Measurements from ENCODE around the gene PATJ.

Gene PATJ

GRCh38 chr1:62043154-62043553 is 300.9 kb downstream of the PATJ start:
- H3K27ac ChIP-seq (ENCODE audit: low read depth, low read length): no peak overlapping the region
- no peak overlapping the region for H3K4me3 ChIP-seq (ENCODE audit: low read depth in 1 of 2, low read length in 2 of 2)
- no peaks in the 10 kb centered on the region for H3K4me1 ChIP-seq (ENCODE audit: insufficient read depth, low read length)
- H3K9me3 ChIP-seq (ENCODE audit: low read length): no peaks in the 10 kb centered on the region
- H3K36me3 ChIP-seq (ENCODE audit: insufficient read depth, low read length): no peaks in the 10 kb centered on the region
- no peak overlapping the region for H3K9ac ChIP-seq (ENCODE audit: low read length)
- H3K27me3 ChIP-seq (ENCODE audit: control insufficient read depth in 1 of 2, insufficient read depth in 2 of 2, low read length in 2 of 2): no peaks in the 10 kb centered on the region

GRCh38 chr1:62045574-62045973 is 303.3 kb downstream of the PATJ start:
- Histone ChIP-seq H3K27ac (ENCODE audit: low read depth, low read length) (no peak overlapping the region), H3K4me1 (ENCODE audit: insufficient read depth, low read length) (no peaks in the 10 kb centered on the region)

GRCh38 chr1:62046927-62047326 is 304.6 kb downstream of the PATJ start:
- no peak overlapping the region for H3K4me3 ChIP-seq (ENCODE audit: low read depth in 1 of 2, low read length in 2 of 2)
- no peak overlapping the region for H3K9ac ChIP-seq (ENCODE audit: low read length)
- no peaks in the 10 kb centered on the region for H3K4me1 ChIP-seq (ENCODE audit: insufficient read depth, low read length)
- no peaks in the 10 kb centered on the region for H3K27me3 ChIP-seq (ENCODE audit: control insufficient read depth in 1 of 2, insufficient read depth in 2 of 2, low read length in 2 of 2)
- H3K27ac ChIP-seq (ENCODE audit: low read depth, low read length): no peak overlapping the region
- no peaks in the 10 kb centered on the region for H3K9me3 ChIP-seq (ENCODE audit: low read length)
- H3K36me3 ChIP-seq (ENCODE audit: insufficient read depth, low read length): no peaks in the 10 kb centered on the region

More at GRCh38 chr1:62045574-62045973, 303.3 kb downstream of the PATJ start:
- Histone ChIP-seq H3K9me3 (ENCODE audit: low read length) (no peaks in the 10 kb centered on the region), H3K27me3 (ENCODE audit: control insufficient read depth in 1 of 2, insufficient read depth in 2 of 2, low read length in 2 of 2) (no peaks in the 10 kb centered on the region), H3K4me3 (ENCODE audit: low read depth in 1 of 2, low read length in 2 of 2) (no peak overlapping the region), H3K36me3 (ENCODE audit: insufficient read depth, low read length) (no peaks in the 10 kb centered on the region), H3K9ac (ENCODE audit: low read length) (no peak overlapping the region)

- no peaks in the 10 kb centered on the region for H3K27me3 ChIP-seq (ENCODE audit: control insufficient read depth in 1 of 2, insufficient read depth in 2 of 2, low read length in 2 of 2)
- no peak overlapping the region for H3K27ac ChIP-seq (ENCODE audit: low read depth, low read length)
- H3K4me3 ChIP-seq (ENCODE audit: low read depth in 1 of 2, low read length in 2 of 2): no peak overlapping the region
- H3K4me1 ChIP-seq (ENCODE audit: insufficient read depth, low read length): no peaks in the 10 kb centered on the region
- H3K36me3 ChIP-seq (ENCODE audit: insufficient read depth, low read length): no peaks in the 10 kb centered on the region
- H3K9me3 ChIP-seq (ENCODE audit: low read length): no peaks in the 10 kb centered on the region
- H3K9ac ChIP-seq (ENCODE audit: low read length): no peak overlapping the region
Observed at GRCh38 chr1:62050165-62050564, 307.9 kb downstream of the PATJ start.

GRCh38 chr1:62052946-62053345 is 310.7 kb downstream of the PATJ start:
- Histone ChIP-seq H3K27ac (ENCODE audit: low read depth, low read length) (no peak overlapping the region), H3K27me3 (ENCODE audit: control insufficient read depth in 1 of 2, insufficient read depth in 2 of 2, low read length in 2 of 2) (no peaks in the 10 kb centered on the region), H3K9me3 (ENCODE audit: low read length) (no peaks in the 10 kb centered on the region), H3K4me3 (ENCODE audit: low read depth in 1 of 2, low read length in 2 of 2) (no peak overlapping the region), H3K9ac (ENCODE audit: low read length) (no peak overlapping the region), H3K36me3 (ENCODE audit: insufficient read depth, low read length) (no peaks in the 10 kb centered on the region), H3K4me1 (ENCODE audit: insufficient read depth, low read length) (no peaks in the 10 kb centered on the region)

GRCh38 chr1:62054188-62054587 is 311.9 kb downstream of the PATJ start:
- no peak overlapping the region for H3K27ac ChIP-seq (ENCODE audit: low read depth, low read length)
- no peak overlapping the region for H3K9ac ChIP-seq (ENCODE audit: low read length)
- H3K36me3 ChIP-seq (ENCODE audit: insufficient read depth, low read length): no peaks in the 10 kb centered on the region

GRCh38 chr1:62057230-62057629 is 314.9 kb downstream of the PATJ start:
- H3K9ac ChIP-seq (ENCODE audit: low read length): no peak overlapping the region
- no peaks in the 10 kb centered on the region for H3K36me3 ChIP-seq (ENCODE audit: insufficient read depth, low read length)
- no peaks in the 10 kb centered on the region for H3K4me1 ChIP-seq (ENCODE audit: insufficient read depth, low read length)
- no peak overlapping the region for H3K27ac ChIP-seq (ENCODE audit: low read depth, low read length)
- H3K27me3 ChIP-seq (ENCODE audit: control insufficient read depth in 1 of 2, insufficient read depth in 2 of 2, low read length in 2 of 2): no peaks in the 10 kb centered on the region
- H3K9me3 ChIP-seq (ENCODE audit: low read length): no peaks in the 10 kb centered on the region
- no peak overlapping the region for H3K4me3 ChIP-seq (ENCODE audit: low read depth in 1 of 2, low read length in 2 of 2)

More at GRCh38 chr1:62054188-62054587, 311.9 kb downstream of the PATJ start:
- Histone ChIP-seq H3K9me3 (ENCODE audit: low read length) (no peaks in the 10 kb centered on the region), H3K4me3 (ENCODE audit: low read depth in 1 of 2, low read length in 2 of 2) (no peak overlapping the region), H3K4me1 (ENCODE audit: insufficient read depth, low read length) (no peaks in the 10 kb centered on the region), H3K27me3 (ENCODE audit: control insufficient read depth in 1 of 2, insufficient read depth in 2 of 2, low read length in 2 of 2) (no peaks in the 10 kb centered on the region)

GRCh38 chr1:62057641-62058290 is 315.5 kb downstream of the PATJ start:
- H3K4me3 ChIP-seq (ENCODE audit: low read depth in 1 of 2, low read length in 2 of 2): no peak overlapping the region
- H3K27me3 ChIP-seq (ENCODE audit: control insufficient read depth in 1 of 2, insufficient read depth in 2 of 2, low read length in 2 of 2): no peaks in the 10 kb centered on the region
- H3K9me3 ChIP-seq (ENCODE audit: low read length): no peaks in the 10 kb centered on the region
- no peak overlapping the region for H3K9ac ChIP-seq (ENCODE audit: low read length)
- H3K36me3 ChIP-seq (ENCODE audit: insufficient read depth, low read length): no peaks in the 10 kb centered on the region
- H3K4me1 ChIP-seq (ENCODE audit: insufficient read depth, low read length): no peaks in the 10 kb centered on the region
- no peak overlapping the region for H3K27ac ChIP-seq (ENCODE audit: low read depth, low read length)

GRCh38 chr1:62058956-62059355 is 316.7 kb downstream of the PATJ start:
- no peak overlapping the region for H3K27ac ChIP-seq (ENCODE audit: low read depth, low read length)
- H3K4me3 ChIP-seq (ENCODE audit: low read depth in 1 of 2, low read length in 2 of 2): no peak overlapping the region
- no peaks in the 10 kb centered on the region for H3K27me3 ChIP-seq (ENCODE audit: control insufficient read depth in 1 of 2, insufficient read depth in 2 of 2, low read length in 2 of 2)
- H3K9ac ChIP-seq (ENCODE audit: low read length): no peak overlapping the region
- H3K4me1 ChIP-seq (ENCODE audit: insufficient read depth, low read length): no peaks in the 10 kb centered on the region
- no peaks in the 10 kb centered on the region for H3K9me3 ChIP-seq (ENCODE audit: low read length)
- no peaks in the 10 kb centered on the region for H3K36me3 ChIP-seq (ENCODE audit: insufficient read depth, low read length)

- no peak overlapping the region for H3K9ac ChIP-seq (ENCODE audit: low read length)
- no peaks in the 10 kb centered on the region for H3K9me3 ChIP-seq (ENCODE audit: low read length)
- no peak overlapping the region for H3K4me3 ChIP-seq (ENCODE audit: low read depth in 1 of 2, low read length in 2 of 2)
- H3K36me3 ChIP-seq (ENCODE audit: insufficient read depth, low read length): no peaks in the 10 kb centered on the region
- H3K27ac ChIP-seq (ENCODE audit: low read depth, low read length): no peak overlapping the region
- H3K4me1 ChIP-seq (ENCODE audit: insufficient read depth, low read length): no peaks in the 10 kb centered on the region
- no peaks in the 10 kb centered on the region for H3K27me3 ChIP-seq (ENCODE audit: control insufficient read depth in 1 of 2, insufficient read depth in 2 of 2, low read length in 2 of 2)
Observed at GRCh38 chr1:62062087-62062486, 319.8 kb downstream of the PATJ start.

- H3K4me1 ChIP-seq (ENCODE audit: insufficient read depth, low read length): peaks cover 23% of the 10 kb centered on the region
- H3K36me3 ChIP-seq (ENCODE audit: insufficient read depth, low read length): no peaks in the 10 kb centered on the region
- no peak overlapping the region for H3K27ac ChIP-seq (ENCODE audit: low read depth, low read length)
- no peak overlapping the region for H3K9ac ChIP-seq (ENCODE audit: low read length)
- H3K9me3 ChIP-seq (ENCODE audit: low read length): no peaks in the 10 kb centered on the region
- H3K4me3 ChIP-seq (ENCODE audit: low read depth in 1 of 2, low read length in 2 of 2): no peak overlapping the region
- H3K27me3 ChIP-seq (ENCODE audit: control insufficient read depth in 1 of 2, insufficient read depth in 2 of 2, low read length in 2 of 2): no peaks in the 10 kb centered on the region
Observed at GRCh38 chr1:62064829-62065407, 322.6 kb downstream of the PATJ start.

- Histone ChIP-seq H3K9ac (ENCODE audit: low read length) (no peak overlapping the region), H3K27me3 (ENCODE audit: control insufficient read depth in 1 of 2, insufficient read depth in 2 of 2, low read length in 2 of 2) (no peaks in the 10 kb centered on the region), H3K36me3 (ENCODE audit: insufficient read depth, low read length) (no peaks in the 10 kb centered on the region), H3K27ac (ENCODE audit: low read depth, low read length) (no peak overlapping the region), H3K4me3 (ENCODE audit: low read depth in 1 of 2, low read length in 2 of 2) (no peak overlapping the region), H3K9me3 (ENCODE audit: low read length) (no peaks in the 10 kb centered on the region), H3K4me1 (ENCODE audit: insufficient read depth, low read length) (peaks cover 23% of the 10 kb centered on the region)
Observed at GRCh38 chr1:62066713-62067112, 324.4 kb downstream of the PATJ start.

All from muscle layer of colon (tissue), 2 donors.